HEK293T (cell line): ENCODE data around the gene OR5M8.

ENCODE experiments used
- CTCF ChIA-PET: fragments of 350-600 bp; formaldehyde crosslinking; extraction: SDS; loops from one replicate; lab custom pipeline; 2021; ENCODE audit warnings: antibody characterized with exemption, inconsistent platforms; lab: Yijun Ruan, JAX
- POLR2A ChIA-PET: fragments of 350-600 bp; formaldehyde crosslinking; extraction: SDS; loops from one replicate; lab custom pipeline; 2020; ENCODE audit warnings: antibody characterized with exemption, inconsistent platforms; lab: Yijun Ruan, JAX
- DNase-seq: peaks from one replicate; pipeline ENCODE4 v3.0.0; 2012; ENCODE audit warnings: mixed read lengths; ENCODE audit errors: extremely low spot score
- ARNT ChIP-seq: fragments of 450-650 bp; IDR thresholded peaks from 2 replicates; pipeline ENCODE4 v1.6.1; 2017; ENCODE audit warnings: mild to moderate bottlenecking
- BHLHE40 ChIP-seq: fragments of 450-650 bp; IDR thresholded peaks from 2 replicates; pipeline ENCODE4 v1.6.1; 2016; ENCODE audit warnings: mild to moderate bottlenecking, moderate library complexity, borderline replicate concordance
- CTBP1 ChIP-seq: fragments of 450-650 bp; IDR thresholded peaks from 2 replicates; pipeline ENCODE4 v1.6.1; 2016; ENCODE audit warnings: borderline replicate concordance
- ELF4 ChIP-seq: fragments of 450-650 bp; IDR thresholded peaks from 2 replicates; pipeline ENCODE4 v1.6.1; 2017; ENCODE audit warnings: antibody characterized with exemption
- FOXA1 ChIP-seq: fragments of 450-650 bp; IDR thresholded peaks from 2 replicates; pipeline ENCODE4 v1.6.1; 2016; ENCODE audit warnings: mild to moderate bottlenecking
- FOXK2 ChIP-seq: fragments of 450-650 bp; IDR thresholded peaks from 2 replicates; pipeline ENCODE4 v1.6.1; 2016; ENCODE audit warnings: mild to moderate bottlenecking
- FOXM1 ChIP-seq: fragments of 450-650 bp; IDR thresholded peaks from 2 replicates; pipeline ENCODE4 v1.6.1; 2017; ENCODE audit warnings: mild to moderate bottlenecking, borderline replicate concordance
- HDGF ChIP-seq: fragments of 450-650 bp; IDR thresholded peaks from 2 replicates; pipeline ENCODE4 v1.6.1; 2017; ENCODE audit warnings: antibody characterized with exemption, borderline replicate concordance
- L3MBTL2 ChIP-seq: fragments of 450-650 bp; conservative IDR thresholded peaks from 2 replicates; pipeline ENCODE4 v1.6.1; 2016; ENCODE audit warnings: mild to moderate bottlenecking
- LEF1 ChIP-seq: fragments of 450-650 bp; IDR thresholded peaks from 2 replicates; pipeline ENCODE4 v1.6.1; 2017; ENCODE audit warnings: mild to moderate bottlenecking, borderline replicate concordance
- NFRKB ChIP-seq: fragments of 450-650 bp; IDR thresholded peaks from 2 replicates; pipeline ENCODE4 v1.6.1; 2016; ENCODE audit warnings: mild to moderate bottlenecking, moderate library complexity
- PKNOX1 ChIP-seq: fragments of 450-650 bp; IDR thresholded peaks from 2 replicates; pipeline ENCODE4 v1.6.1; 2016
- SP1 ChIP-seq: fragments of 450-650 bp; IDR thresholded peaks from 2 replicates; pipeline ENCODE4 v1.6.1; 2017
- SUZ12 ChIP-seq: fragments of 450-650 bp; IDR thresholded peaks from 2 replicates; pipeline ENCODE4 v1.6.1; 2016; ENCODE audit warnings: mild to moderate bottlenecking
- TARDBP ChIP-seq: fragments of 450-650 bp; IDR thresholded peaks from 2 replicates; pipeline ENCODE4 v1.6.1; 2016
- ZNF384 ChIP-seq: fragments of 450-650 bp; IDR thresholded peaks from 2 replicates; pipeline ENCODE4 v1.6.1; 2016

The OR5M8 gene

GRCh38 chr11:56491270-56491669, at the start of gene OR5M8:
TSS of gene OR5M8 (minus strand) at chr11:56491370. CDS start at chr11:56491370, 0 bp downstream.
- CTCF ChIA-PET: no interaction called here
- TF ChIP-seq TARDBP (no peak), SUZ12 (no peak), NFRKB (no peak), CTBP1 (no peak), PKNOX1 (no peak), HDGF (no peak), FOXA1 (no peak), SP1 (no peak), ELF4 (no peak), BHLHE40 (no peak), ZNF384 (no peak), FOXK2 (no peak)
- no peak for DNase-seq
- POLR2A ChIA-PET: no interaction called here

GRCh38 chr11:56533054-56533740, 42.0 kb upstream of the OR5M8 start:
- CTCF ChIA-PET: no interaction called here
- POLR2A ChIA-PET: no interaction called here

GRCh38 chr11:56531856-56532255, 40.7 kb upstream of the OR5M8 start:
- CTCF ChIA-PET: no interaction called here
- POLR2A ChIA-PET: no interaction called here
- TF ChIP-seq SP1 (no peak), L3MBTL2 (no peak), FOXK2 (no peak), SUZ12 (no peak), ZNF384 (no peak), ELF4 (no peak), BHLHE40 (no peak), CTBP1 (no peak), FOXM1 (no peak), LEF1 (no peak), PKNOX1 (no peak)
- no peak for DNase-seq

More at GRCh38 chr11:56533054-56533740, 42.0 kb upstream of the OR5M8 start:
- no peak for TF ChIP-seq FOXK2
- TF ChIP-seq ZNF384: no peak
- no peak for TF ChIP-seq CTBP1
- TF ChIP-seq TARDBP: no peak
- TF ChIP-seq LEF1: no peak
- TF ChIP-seq ELF4: no peak
- no peak for TF ChIP-seq FOXM1
- TF ChIP-seq L3MBTL2: no peak
- no peak for TF ChIP-seq SP1
- no peak for DNase-seq

GRCh38 chr11:56522008-56522407, 30.8 kb upstream of the OR5M8 start:
- TF ChIP-seq ZNF384: no peak
- no peak for TF ChIP-seq ARNT
- no peak for TF ChIP-seq PKNOX1
- TF ChIP-seq TARDBP: no peak
- TF ChIP-seq FOXK2: no peak
- TF ChIP-seq BHLHE40: no peak
- TF ChIP-seq NFRKB: no peak
- no peak for TF ChIP-seq LEF1
- no peak for TF ChIP-seq FOXA1
- no peak for TF ChIP-seq SUZ12
- no peak for TF ChIP-seq ELF4
- TF ChIP-seq L3MBTL2: no peak
- TF ChIP-seq CTBP1: no peak
- TF ChIP-seq SP1: no peak
- TF ChIP-seq HDGF: no peak
- POLR2A ChIA-PET: no interaction called here
- no peak for DNase-seq
- CTCF ChIA-PET: no interaction called here

GRCh38 chr11:56513280-56513679, 22.1 kb upstream of the OR5M8 start:
- TF ChIP-seq NFRKB (no peak), FOXM1 (no peak), ARNT (no peak), L3MBTL2 (no peak), ELF4 (no peak), FOXK2 (no peak), HDGF (no peak), PKNOX1 (no peak), FOXA1 (no peak), SUZ12 (no peak), SP1 (no peak), LEF1 (no peak), ZNF384 (no peak), CTBP1 (no peak), TARDBP (no peak), BHLHE40 (no peak)
- DNase-seq: no peak
- ChIA-PET CTCF (no interaction called here), POLR2A (no interaction called here)
